ENCODE measurements around the gene PAPSS2. TPM values are rescaled to one million over a fixed set of nuclear protein-coding genes. Genes with fewer than 3 reads are reported as not detected.

The PAPSS2 gene
- total RNA-seq, 4 donors from 2014 or later = 4.4 to 20.1 (median 14.1) TPM

DNA sequence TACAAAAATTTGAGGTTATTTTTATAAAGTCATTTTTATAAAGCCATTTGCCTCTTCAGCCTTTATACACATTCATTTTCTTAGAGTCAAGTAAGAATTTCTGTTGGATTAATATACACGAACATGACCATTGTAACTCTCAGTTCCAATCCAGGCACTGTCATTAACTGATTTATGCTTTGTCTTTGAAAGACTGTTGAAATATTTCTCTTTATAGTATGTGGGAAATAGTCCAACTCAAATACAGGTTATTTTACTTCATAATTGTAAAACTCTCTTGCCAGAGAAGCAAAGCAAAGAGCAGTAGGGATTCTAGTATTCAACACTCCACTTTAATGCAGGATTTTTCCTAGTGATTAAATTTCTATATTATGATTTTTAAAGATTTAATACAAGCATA, 36.5 kb upstream of the PAPSS2 start:
- ATAC-seq = no peak
- no peak for TF ChIP-seq POLR2AphosphoS5 (IDR thresholded peaks at IDR 0.05)
- TF ChIP-seq, protein P1, sequence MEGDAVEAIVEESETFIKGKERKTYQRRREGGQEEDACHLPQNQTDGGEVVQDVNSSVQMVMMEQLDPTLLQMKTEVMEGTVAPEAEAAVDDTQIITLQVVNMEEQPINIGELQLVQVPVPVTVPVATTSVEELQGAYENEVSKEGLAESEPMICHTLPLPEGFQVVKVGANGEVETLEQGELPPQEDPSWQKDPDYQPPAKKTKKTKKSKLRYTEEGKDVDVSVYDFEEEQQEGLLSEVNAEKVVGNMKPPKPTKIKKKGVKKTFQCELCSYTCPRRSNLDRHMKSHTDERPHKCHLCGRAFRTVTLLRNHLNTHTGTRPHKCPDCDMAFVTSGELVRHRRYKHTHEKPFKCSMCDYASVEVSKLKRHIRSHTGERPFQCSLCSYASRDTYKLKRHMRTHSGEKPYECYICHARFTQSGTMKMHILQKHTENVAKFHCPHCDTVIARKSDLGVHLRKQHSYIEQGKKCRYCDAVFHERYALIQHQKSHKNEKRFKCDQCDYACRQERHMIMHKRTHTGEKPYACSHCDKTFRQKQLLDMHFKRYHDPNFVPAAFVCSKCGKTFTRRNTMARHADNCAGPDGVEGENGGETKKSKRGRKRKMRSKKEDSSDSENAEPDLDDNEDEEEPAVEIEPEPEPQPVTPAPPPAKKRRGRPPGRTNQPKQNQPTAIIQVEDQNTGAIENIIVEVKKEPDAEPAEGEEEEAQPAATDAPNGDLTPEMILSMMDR (IDR thresholded peaks at IDR 0.05) = no peak
- no peak for TF ChIP-seq EP300 (IDR thresholded peaks at IDR 0.05)
- no peak for TF ChIP-seq POLR2A (IDR thresholded peaks at IDR 0.05)
- H3K27ac ChIP-seq = no peak overlapping the region
- H3K36me3 ChIP-seq = no peaks in the 10 kb centered on the region
- whole genome bisulfite sequencing, 2 donors (ENCODE audit: low coverage in 1 of 2) = 47 to 73% methylated on average over 1 of the region's 1 CpG
- H3K4me3 ChIP-seq = no peak overlapping the region
- no peaks in the 10 kb centered on the region for H3K9me3 ChIP-seq
- no peaks in the 10 kb centered on the region for H3K27me3 ChIP-seq
- H3K4me1 ChIP-seq = no peaks in the 10 kb centered on the region

- H3K36me3 ChIP-seq = no peaks in the 10 kb centered on the region
- TF ChIP-seq, protein P1 (IDR thresholded peaks at IDR 0.05) = no peak
- TF ChIP-seq POLR2A (IDR thresholded peaks at IDR 0.05) (no peak), POLR2AphosphoS5 (IDR thresholded peaks at IDR 0.05) (no peak), EP300 (IDR thresholded peaks at IDR 0.05) (no peak)
- WGBS, 2 donors (ENCODE audit: low coverage in 1 of 2) = 53 to 75% methylated on average over 1 of the region's 1 CpG
These were observed 34.0 kb upstream of the PAPSS2 start for GRCh38 chr10:87625661-87626060.

DNA sequence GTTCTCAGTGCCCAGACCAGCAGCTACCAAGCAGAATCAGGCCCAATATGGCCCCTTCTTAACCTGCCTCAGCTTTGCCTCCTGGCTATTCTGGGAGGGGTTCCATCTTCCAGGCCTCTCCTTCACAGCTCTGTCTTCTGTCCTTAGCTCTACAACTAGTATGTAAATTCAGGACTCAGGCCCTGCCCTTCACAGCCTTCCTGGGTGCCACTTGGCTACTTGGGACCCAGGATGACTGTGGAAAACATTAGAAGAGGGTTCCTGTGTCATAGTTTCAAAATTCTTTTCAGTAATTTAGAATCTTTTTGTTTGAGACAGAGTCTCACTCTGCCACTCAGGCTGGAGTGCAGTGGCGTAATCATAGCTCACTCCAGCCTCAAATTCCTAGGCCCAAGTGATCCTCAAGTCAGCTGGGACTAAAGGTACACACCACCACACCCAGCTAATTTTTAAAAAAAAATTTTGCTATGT, 33.2 kb upstream of the PAPSS2 start:
- ATAC-seq = no peak
- WGBS, 2 donors (ENCODE audit: low coverage in 1 of 2) = 100% methylated on average over 1 of the region's 1 CpG; no CpG with 5 or more reads in 1 of the 2 donors
- H3K4me3 ChIP-seq = no peak overlapping the region

More at GRCh38 chr10:87625661-87626060, 34.0 kb upstream of the PAPSS2 start:
- H3K4me3 ChIP-seq = no peak overlapping the region
- no peaks in the 10 kb centered on the region for H3K4me1 ChIP-seq
- no peak for ATAC-seq
- no peaks in the 10 kb centered on the region for H3K9me3 ChIP-seq
- no peaks in the 10 kb centered on the region for H3K27me3 ChIP-seq
- H3K27ac ChIP-seq = no peak overlapping the region

DNA sequence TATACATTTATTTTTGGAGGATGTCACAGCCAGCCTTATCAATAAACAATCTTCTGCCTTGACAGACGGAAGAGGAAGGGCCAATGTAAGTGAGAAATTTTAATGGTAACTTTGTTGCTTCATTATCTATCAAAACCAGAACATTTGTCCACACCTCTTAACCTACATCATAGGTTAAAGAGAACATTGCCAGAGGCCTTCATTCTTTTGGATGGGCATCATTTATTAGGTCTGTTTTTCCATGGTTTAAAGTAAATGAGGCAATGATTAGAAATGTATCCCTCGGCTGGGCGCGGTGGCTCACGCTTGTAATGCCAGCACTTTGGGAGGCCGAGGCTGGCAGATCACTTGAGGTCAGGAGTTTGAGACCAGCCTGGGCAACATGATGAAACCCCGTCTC, 29.5 kb upstream of the PAPSS2 start:
- Histone ChIP-seq H3K27ac (no peak overlapping the region), H3K4me3 (no peak overlapping the region), H3K4me1 (no peaks in the 10 kb centered on the region), H3K9me3 (no peaks in the 10 kb centered on the region), H3K36me3 (no peaks in the 10 kb centered on the region), H3K27me3 (no peaks in the 10 kb centered on the region)
- 95 to 100% methylated on average over 2 to 6 of the region's 7 CpGs for WGBS, 2 donors (ENCODE audit: low coverage in 1 of 2)
- ATAC-seq = no peak
- TF ChIP-seq POLR2A (IDR thresholded peaks at IDR 0.05) (no peak), POLR2AphosphoS5 (IDR thresholded peaks at IDR 0.05) (no peak), EP300 (IDR thresholded peaks at IDR 0.05) (no peak)
- TF ChIP-seq, protein P1 (IDR thresholded peaks at IDR 0.05) = no peak

More for the DNA sequence above, 33.2 kb upstream of the PAPSS2 start:
- Histone ChIP-seq H3K4me1 (no peaks in the 10 kb centered on the region), H3K9me3 (no peaks in the 10 kb centered on the region), H3K36me3 (no peaks in the 10 kb centered on the region), H3K27ac (no peak overlapping the region), H3K27me3 (no peaks in the 10 kb centered on the region)
- TF ChIP-seq POLR2AphosphoS5 (IDR thresholded peaks at IDR 0.05) (no peak), POLR2A (IDR thresholded peaks at IDR 0.05) (no peak), EP300 (IDR thresholded peaks at IDR 0.05) (no peak)
- TF ChIP-seq, protein P1 (IDR thresholded peaks at IDR 0.05) = no peak

- H3K27ac ChIP-seq = no peak overlapping the region
- ATAC-seq = no peak
- H3K9me3 ChIP-seq = no peaks in the 10 kb centered on the region
- TF ChIP-seq, protein P1 (IDR thresholded peaks at IDR 0.05) = no peak
- TF ChIP-seq EP300 (IDR thresholded peaks at IDR 0.05) (no peak), POLR2A (IDR thresholded peaks at IDR 0.05) (no peak), POLR2AphosphoS5 (IDR thresholded peaks at IDR 0.05) (no peak)
- no peaks in the 10 kb centered on the region for H3K4me1 ChIP-seq
- 79 to 83% methylated on average over 3 to 4 of the region's 4 CpGs for WGBS, 2 donors (ENCODE audit: low coverage in 1 of 2)
- H3K36me3 ChIP-seq = no peaks in the 10 kb centered on the region
- no peaks in the 10 kb centered on the region for H3K27me3 ChIP-seq
- no peak overlapping the region for H3K4me3 ChIP-seq
These were observed 27.2 kb upstream of the PAPSS2 start for GRCh38 chr10:87632454-87632853.
